Measurements from ENCODE around the gene DISP3.

DISP3 gene

GRCh38 chr1:11566042-11566850, 87.3 kb downstream of the DISP3 start:
- peaks cover 3% of the 10 kb centered on the region for H3K4me1 ChIP-seq (ENCODE audit: control insufficient read depth, insufficient read depth, low read length)
- H3K4me2 ChIP-seq (ENCODE audit: low read length), result no peak overlapping the region
- peaks cover 32% of the 10 kb centered on the region for H3K27me3 ChIP-seq (ENCODE audit: control insufficient read depth, insufficient read depth, low read length)
- H3K36me3 ChIP-seq (ENCODE audit: insufficient read depth, low read length), result no peaks in the 10 kb centered on the region
- no peak overlapping the region for H3K4me3 ChIP-seq (ENCODE audit: low read length)
- H3K9ac ChIP-seq (ENCODE audit: low read depth, low read length), result no peak overlapping the region
- no peaks in the 10 kb centered on the region for H3K9me3 ChIP-seq (replicated peaks; ENCODE audit: low read length)

- no peaks in the 10 kb centered on the region for H3K9me3 ChIP-seq (replicated peaks; ENCODE audit: low read length)
- H3K27me3 ChIP-seq (ENCODE audit: control insufficient read depth, insufficient read depth, low read length), result peaks cover 32% of the 10 kb centered on the region
- no peaks in the 10 kb centered on the region for H3K36me3 ChIP-seq (ENCODE audit: insufficient read depth, low read length)
- no peak overlapping the region for H3K4me3 ChIP-seq (ENCODE audit: low read length)
- no peak overlapping the region for H3K4me2 ChIP-seq (ENCODE audit: low read length)
- no peak overlapping the region for H3K9ac ChIP-seq (ENCODE audit: low read depth, low read length)
- H3K4me1 ChIP-seq (ENCODE audit: control insufficient read depth, insufficient read depth, low read length), result peaks cover 3% of the 10 kb centered on the region
These were observed 88.5 kb downstream of the DISP3 start for GRCh38 chr1:11567244-11568065.

- H3K27me3 ChIP-seq (ENCODE audit: control insufficient read depth, insufficient read depth, low read length), result peaks cover 34% of the 10 kb centered on the region
- no peak overlapping the region for H3K9ac ChIP-seq (ENCODE audit: low read depth, low read length)
- no peaks in the 10 kb centered on the region for H3K9me3 ChIP-seq (replicated peaks; ENCODE audit: low read length)
- no peak overlapping the region for H3K4me3 ChIP-seq (ENCODE audit: low read length)
- no peak overlapping the region for H3K4me2 ChIP-seq (ENCODE audit: low read length)
- H3K4me1 ChIP-seq (ENCODE audit: control insufficient read depth, insufficient read depth, low read length), result peaks cover 3% of the 10 kb centered on the region
- no peaks in the 10 kb centered on the region for H3K36me3 ChIP-seq (ENCODE audit: insufficient read depth, low read length)
These were observed 89.7 kb downstream of the DISP3 start for GRCh38 chr1:11568687-11569086.

- Histone ChIP-seq H3K4me1 (ENCODE audit: control insufficient read depth, insufficient read depth, low read length) (peaks cover 3% of the 10 kb centered on the region), H3K36me3 (ENCODE audit: insufficient read depth, low read length) (no peaks in the 10 kb centered on the region), H3K9ac (ENCODE audit: low read depth, low read length) (no peak overlapping the region), H3K27me3 (ENCODE audit: control insufficient read depth, insufficient read depth, low read length) (peaks cover 26% of the 10 kb centered on the region), H3K9me3 (replicated peaks; ENCODE audit: low read length) (no peaks in the 10 kb centered on the region), H3K4me2 (ENCODE audit: low read length) (no peak overlapping the region), H3K4me3 (ENCODE audit: low read length) (no peak overlapping the region)
These were observed 90.6 kb downstream of the DISP3 start for GRCh38 chr1:11569551-11569950.

GRCh38 chr1:11569954-11570353, 91.0 kb downstream of the DISP3 start:
- Histone ChIP-seq H3K9ac (ENCODE audit: low read depth, low read length) (no peak overlapping the region), H3K36me3 (ENCODE audit: insufficient read depth, low read length) (no peaks in the 10 kb centered on the region), H3K4me3 (ENCODE audit: low read length) (no peak overlapping the region), H3K4me1 (ENCODE audit: control insufficient read depth, insufficient read depth, low read length) (peaks cover 3% of the 10 kb centered on the region), H3K4me2 (ENCODE audit: low read length) (no peak overlapping the region), H3K9me3 (replicated peaks; ENCODE audit: low read length) (no peaks in the 10 kb centered on the region), H3K27me3 (ENCODE audit: control insufficient read depth, insufficient read depth, low read length) (peaks cover 26% of the 10 kb centered on the region)

GRCh38 chr1:11570821-11571380, 91.9 kb downstream of the DISP3 start:
- no peaks in the 10 kb centered on the region for H3K9me3 ChIP-seq (replicated peaks; ENCODE audit: low read length)
- H3K4me2 ChIP-seq (ENCODE audit: low read length), result no peak overlapping the region
- H3K4me1 ChIP-seq (ENCODE audit: control insufficient read depth, insufficient read depth, low read length), result peaks cover 3% of the 10 kb centered on the region
- no peak overlapping the region for H3K4me3 ChIP-seq (ENCODE audit: low read length)
- no peaks in the 10 kb centered on the region for H3K36me3 ChIP-seq (ENCODE audit: insufficient read depth, low read length)
- H3K27me3 ChIP-seq (ENCODE audit: control insufficient read depth, insufficient read depth, low read length), result peaks cover 25% of the 10 kb centered on the region
- H3K9ac ChIP-seq (ENCODE audit: low read depth, low read length), result no peak overlapping the region

GRCh38 chr1:11571906-11572616, 93.1 kb downstream of the DISP3 start:
- no peak overlapping the region for H3K4me3 ChIP-seq (ENCODE audit: low read length)
- H3K4me2 ChIP-seq (ENCODE audit: low read length), result no peak overlapping the region
- H3K4me1 ChIP-seq (ENCODE audit: control insufficient read depth, insufficient read depth, low read length), result peaks cover 3% of the 10 kb centered on the region
- peaks cover 25% of the 10 kb centered on the region for H3K27me3 ChIP-seq (ENCODE audit: control insufficient read depth, insufficient read depth, low read length)
- H3K9ac ChIP-seq (ENCODE audit: low read depth, low read length), result no peak overlapping the region
- H3K36me3 ChIP-seq (ENCODE audit: insufficient read depth, low read length), result no peaks in the 10 kb centered on the region
- H3K9me3 ChIP-seq (replicated peaks; ENCODE audit: low read length), result no peaks in the 10 kb centered on the region

- Histone ChIP-seq H3K27me3 (ENCODE audit: control insufficient read depth, insufficient read depth, low read length) (peaks cover 33% of the 10 kb centered on the region), H3K9me3 (replicated peaks; ENCODE audit: low read length) (no peaks in the 10 kb centered on the region), H3K4me1 (ENCODE audit: control insufficient read depth, insufficient read depth, low read length) (peaks cover 3% of the 10 kb centered on the region), H3K36me3 (ENCODE audit: insufficient read depth, low read length) (no peaks in the 10 kb centered on the region), H3K9ac (ENCODE audit: low read depth, low read length) (no peak overlapping the region), H3K4me2 (ENCODE audit: low read length) (no peak overlapping the region), H3K4me3 (ENCODE audit: low read length) (no peak overlapping the region)
These were observed 94.2 kb downstream of the DISP3 start for GRCh38 chr1:11573116-11573692.

- H3K36me3 ChIP-seq (ENCODE audit: insufficient read depth, low read length), result no peaks in the 10 kb centered on the region
- H3K27me3 ChIP-seq (ENCODE audit: control insufficient read depth, insufficient read depth, low read length), result peaks cover 36% of the 10 kb centered on the region
- no peak overlapping the region for H3K9ac ChIP-seq (ENCODE audit: low read depth, low read length)
- H3K9me3 ChIP-seq (replicated peaks; ENCODE audit: low read length), result no peaks in the 10 kb centered on the region
- no peaks in the 10 kb centered on the region for H3K4me1 ChIP-seq (ENCODE audit: control insufficient read depth, insufficient read depth, low read length)
- no peak overlapping the region for H3K4me2 ChIP-seq (ENCODE audit: low read length)
- no peak overlapping the region for H3K4me3 ChIP-seq (ENCODE audit: low read length)
These were observed 96.6 kb downstream of the DISP3 start for GRCh38 chr1:11575553-11575952.

GRCh38 chr1:11576109-11576875, 97.3 kb downstream of the DISP3 start:
- Histone ChIP-seq H3K9me3 (replicated peaks; ENCODE audit: low read length) (no peaks in the 10 kb centered on the region), H3K4me1 (ENCODE audit: control insufficient read depth, insufficient read depth, low read length) (no peaks in the 10 kb centered on the region), H3K27me3 (ENCODE audit: control insufficient read depth, insufficient read depth, low read length) (peaks cover 34% of the 10 kb centered on the region), H3K4me3 (ENCODE audit: low read length) (no peak overlapping the region), H3K9ac (ENCODE audit: low read depth, low read length) (no peak overlapping the region), H3K36me3 (ENCODE audit: insufficient read depth, low read length) (no peaks in the 10 kb centered on the region), H3K4me2 (ENCODE audit: low read length) (no peak overlapping the region)

All from skeletal muscle satellite cell (primary cell).